GM12872 (cell line): Measurements from ENCODE around the gene SLC38A1.

Source experiments
- TF ChIP-seq, protein P1 (sequence below): IDR thresholded peaks from 3 replicates; pipeline ENCODE4 v1.5.1; 2011; ENCODE audit warnings: low read depth, mild to moderate bottlenecking, low read length, moderate library complexity; ENCODE audit not compliant: insufficient read depth

The SLC38A1 gene

DNA sequence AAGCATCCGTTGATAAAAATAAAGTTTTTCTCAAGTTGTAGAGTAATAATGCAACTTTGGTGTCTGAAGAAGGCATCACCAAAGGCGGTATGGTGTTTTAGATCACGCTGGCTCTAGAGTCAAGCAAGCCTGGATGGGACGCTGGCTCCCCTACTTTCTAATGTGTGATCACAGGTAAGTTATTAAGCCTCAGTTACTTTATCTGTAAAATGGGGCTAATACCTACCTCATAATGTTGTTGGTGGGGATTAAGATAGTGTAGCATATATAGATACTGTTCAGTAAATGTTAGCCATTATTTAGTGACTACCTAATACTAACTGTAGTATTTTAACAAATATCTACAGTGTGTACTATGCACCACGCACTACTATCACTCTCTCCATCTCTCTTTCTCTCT, 45.8 kb downstream of the SLC38A1 start:
- TF ChIP-seq, protein P1, sequence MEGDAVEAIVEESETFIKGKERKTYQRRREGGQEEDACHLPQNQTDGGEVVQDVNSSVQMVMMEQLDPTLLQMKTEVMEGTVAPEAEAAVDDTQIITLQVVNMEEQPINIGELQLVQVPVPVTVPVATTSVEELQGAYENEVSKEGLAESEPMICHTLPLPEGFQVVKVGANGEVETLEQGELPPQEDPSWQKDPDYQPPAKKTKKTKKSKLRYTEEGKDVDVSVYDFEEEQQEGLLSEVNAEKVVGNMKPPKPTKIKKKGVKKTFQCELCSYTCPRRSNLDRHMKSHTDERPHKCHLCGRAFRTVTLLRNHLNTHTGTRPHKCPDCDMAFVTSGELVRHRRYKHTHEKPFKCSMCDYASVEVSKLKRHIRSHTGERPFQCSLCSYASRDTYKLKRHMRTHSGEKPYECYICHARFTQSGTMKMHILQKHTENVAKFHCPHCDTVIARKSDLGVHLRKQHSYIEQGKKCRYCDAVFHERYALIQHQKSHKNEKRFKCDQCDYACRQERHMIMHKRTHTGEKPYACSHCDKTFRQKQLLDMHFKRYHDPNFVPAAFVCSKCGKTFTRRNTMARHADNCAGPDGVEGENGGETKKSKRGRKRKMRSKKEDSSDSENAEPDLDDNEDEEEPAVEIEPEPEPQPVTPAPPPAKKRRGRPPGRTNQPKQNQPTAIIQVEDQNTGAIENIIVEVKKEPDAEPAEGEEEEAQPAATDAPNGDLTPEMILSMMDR, result no peak

DNA sequence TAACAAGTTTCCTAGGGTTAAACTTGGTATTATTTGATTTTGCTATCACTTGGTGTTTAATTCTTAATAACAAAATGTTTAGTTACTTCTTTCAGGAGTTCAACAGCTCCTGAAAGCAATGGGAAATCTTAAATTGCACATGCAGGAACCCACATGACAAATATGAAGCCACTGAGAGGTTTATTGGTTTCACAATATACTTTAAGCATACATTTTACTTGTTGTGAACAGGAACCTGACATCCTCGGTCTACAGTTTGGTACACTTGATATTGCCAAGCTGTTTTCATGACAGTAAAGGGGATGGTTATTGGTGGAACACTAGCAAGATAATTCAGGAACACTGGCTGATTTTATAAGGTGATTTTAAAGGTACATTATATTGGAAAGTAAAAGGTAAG, 46.2 kb downstream of the SLC38A1 start:
- TF ChIP-seq, protein P1, result no peak

DNA sequence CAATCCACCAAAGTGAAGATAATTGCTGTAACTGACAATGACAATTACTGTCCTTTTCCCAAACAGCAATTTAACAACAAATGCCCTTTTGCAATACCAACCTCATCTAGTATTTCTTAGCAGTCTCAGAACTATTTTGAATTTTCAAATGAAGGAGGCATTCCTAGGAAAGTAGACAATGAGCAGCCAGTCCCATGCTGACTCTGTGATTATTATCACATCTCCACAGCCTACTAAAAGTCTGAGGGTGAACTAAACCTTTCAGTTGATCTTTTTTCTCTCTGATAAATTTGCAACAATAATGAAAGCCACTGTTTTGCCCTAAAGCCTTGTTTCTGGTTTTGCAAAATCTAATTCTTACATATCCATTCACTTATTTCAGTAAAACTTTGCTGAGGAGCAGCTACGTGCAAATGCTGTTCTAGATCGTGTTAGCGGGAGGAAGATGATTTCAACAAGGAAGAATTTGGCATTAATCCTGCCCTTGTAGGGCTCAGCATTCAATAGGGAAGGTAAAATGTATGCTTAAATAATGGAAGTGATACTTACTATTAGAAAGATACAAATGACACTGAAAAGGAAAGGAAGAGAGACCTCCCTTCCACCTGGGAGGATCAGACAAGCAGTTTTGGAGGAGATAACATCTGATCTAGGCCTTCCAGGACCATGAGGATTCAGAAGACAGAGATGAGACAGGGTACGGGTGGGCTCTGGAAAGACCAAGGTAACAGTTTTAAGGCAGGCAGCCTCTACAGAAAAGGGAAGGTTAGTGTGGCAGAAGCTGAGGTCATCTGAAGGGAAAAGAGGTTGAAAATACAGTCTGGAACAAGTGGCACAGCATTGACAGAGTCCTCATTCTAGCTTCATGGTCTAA, 47.4 kb downstream of the SLC38A1 start:
- TF ChIP-seq, protein P1, result no peak

DNA sequence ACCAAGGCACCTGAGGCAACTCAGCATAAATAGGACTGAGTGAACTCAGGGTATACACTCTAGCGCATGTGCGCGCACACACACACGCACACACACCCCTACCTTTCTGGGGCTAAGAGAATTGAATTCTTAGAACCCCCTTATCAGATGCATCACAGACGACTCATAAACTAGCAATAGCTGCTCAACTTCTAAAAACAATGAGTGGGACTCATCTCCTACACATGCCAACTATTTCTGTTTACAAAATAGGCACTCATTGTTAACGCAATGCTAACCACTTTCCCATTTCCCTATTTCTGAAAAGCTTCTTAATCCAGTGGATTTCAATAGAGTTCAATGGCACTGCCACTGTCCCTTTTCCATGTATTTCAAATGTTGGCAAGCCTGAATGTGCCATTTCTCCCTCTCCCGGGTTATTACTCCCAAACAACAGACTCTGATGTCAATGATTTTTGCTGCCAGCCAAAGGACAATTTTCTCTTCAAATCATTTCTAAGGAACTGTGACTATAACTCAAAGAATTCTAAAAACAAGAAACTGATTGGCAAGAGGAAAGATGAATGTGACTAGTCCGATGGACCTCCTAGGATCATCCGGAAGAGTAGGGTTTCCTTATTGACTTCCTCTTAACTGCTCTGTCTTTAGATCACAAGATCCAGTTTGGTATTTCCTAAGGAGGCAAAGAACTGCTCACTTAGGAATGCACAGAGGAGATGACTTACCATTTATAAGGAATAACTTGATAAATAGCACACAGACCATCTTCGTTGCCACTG, 48.8 kb downstream of the SLC38A1 start:
- TF ChIP-seq, protein P1, result no peak

DNA sequence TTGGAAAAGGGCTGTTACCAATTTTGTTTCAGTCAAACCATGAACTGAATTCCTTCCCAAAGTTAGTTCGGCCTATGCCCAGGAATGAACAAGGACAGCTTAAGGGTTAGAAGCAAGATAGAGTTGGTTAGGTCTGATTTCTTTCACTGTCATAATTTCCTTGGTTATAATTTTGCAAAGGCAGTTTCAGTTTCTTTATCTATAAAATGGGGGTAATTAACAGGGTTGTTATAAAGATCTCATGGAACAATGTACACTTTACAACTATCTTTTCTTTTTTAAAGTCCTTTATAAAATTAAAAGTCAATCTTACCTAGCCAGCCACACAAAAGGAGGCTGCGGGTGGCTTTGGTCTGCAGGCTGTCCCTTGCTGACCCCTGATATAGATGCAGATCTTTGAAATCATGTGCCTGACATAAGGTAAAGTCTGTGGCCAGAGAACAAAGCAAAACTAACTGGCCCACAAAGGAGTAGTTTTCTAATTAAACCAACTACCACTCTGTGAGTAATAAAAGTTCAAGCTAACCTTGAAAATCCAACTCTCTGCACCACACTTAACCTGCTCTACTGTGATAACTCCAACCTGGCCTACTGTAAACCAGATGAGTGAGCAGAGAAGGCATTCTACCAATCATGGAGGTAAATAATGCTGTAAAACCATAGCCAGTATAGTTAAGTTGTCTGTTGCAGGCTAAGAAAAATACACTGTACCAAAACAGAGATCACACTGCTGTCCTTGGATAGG, 49.5 kb downstream of the SLC38A1 start:
- TF ChIP-seq, protein P1, result no peak

DNA sequence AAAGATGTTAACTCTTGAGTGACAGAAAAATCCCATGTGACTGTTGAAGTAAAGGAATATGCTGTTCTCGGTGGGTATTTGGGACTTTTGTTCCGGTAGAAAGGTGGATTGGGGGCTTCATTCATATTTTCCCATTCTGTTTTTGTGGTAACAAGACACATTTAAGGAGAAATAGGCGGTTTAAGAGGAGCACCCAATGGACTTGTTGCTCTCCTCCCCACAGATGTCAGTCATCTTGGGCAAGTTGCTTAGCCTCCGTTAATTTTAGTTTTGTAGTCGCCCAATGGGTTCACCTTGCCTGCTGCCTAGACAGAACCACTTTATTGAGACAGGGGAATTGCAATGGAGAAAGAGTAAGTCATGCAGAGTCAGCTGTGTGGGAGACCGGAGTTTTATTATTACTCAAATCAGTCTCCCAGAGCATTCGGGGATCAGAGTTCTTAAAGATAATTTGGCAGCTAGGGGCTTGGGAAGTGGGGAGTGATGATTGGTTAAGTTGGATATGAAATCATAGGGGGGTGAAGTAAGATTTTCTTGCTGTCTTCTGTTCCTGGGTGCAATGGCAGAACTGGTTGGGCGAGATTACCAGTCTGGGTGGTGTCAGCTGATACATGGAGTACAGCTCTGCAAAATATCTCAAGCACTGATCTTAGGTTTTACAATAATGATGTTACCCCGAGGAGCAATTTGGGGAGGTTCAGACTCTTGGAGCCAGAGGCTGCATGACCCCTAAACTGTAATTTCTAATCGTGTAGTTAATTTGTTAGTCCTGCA, 50.3 kb downstream of the SLC38A1 start:
- TF ChIP-seq, protein P1, result no peak
